ENCODE results near the gene DNAJC27.

GRCh38 chr2:24947561-24948157 is 24.1 kb downstream of the DNAJC27 start:
- TF ChIP-seq CTCF (IDR thresholded peaks at IDR 0.05 in 2 of 3, conservative IDR thresholded peaks at IDR 0.05 in 1 of 3; ENCODE audit: insufficient read depth in 2 of 3, low read depth in 1 of 3, low read length in 3 of 3), result no peak
- no peak for TF ChIP-seq CTBP1 (IDR thresholded peaks at IDR 0.05; ENCODE audit: borderline replicate concordance)
- TF ChIP-seq JUN (IDR thresholded peaks at IDR 0.05; ENCODE audit: borderline replicate concordance, low read depth, low read length), result no peak
- no peak for TF ChIP-seq JUN (CRISPR knock-in tag; IDR thresholded peaks at IDR 0.05; ENCODE audit: borderline replicate concordance)
- TF ChIP-seq AFF4 (CRISPR knock-in tag; IDR thresholded peaks at IDR 0.05), result no peak
- no peak for TF ChIP-seq NR1H2 (CRISPR knock-in tag; IDR thresholded peaks at IDR 0.05)
- TF ChIP-seq ZNF12 (CRISPR knock-in tag; IDR thresholded peaks at IDR 0.05), result no peak
- TF ChIP-seq DACH1 (IDR thresholded peaks at IDR 0.05; ENCODE audit: partially characterized antibody), result no peak
- no peak for TF ChIP-seq CHD1 (IDR thresholded peaks at IDR 0.05; ENCODE audit: low read length)
- TF ChIP-seq ZBTB33 (CRISPR knock-in tag; IDR thresholded peaks at IDR 0.05), result no peak
- TF ChIP-seq CEBPB (tag; IDR thresholded peaks at IDR 0.05), result peak; percentile 42; the same call in 1 of the 2 replicates
- TF ChIP-seq ZNF717 (CRISPR knock-in tag; IDR thresholded peaks at IDR 0.05), result no peak
- TF ChIP-seq TSHZ1 (CRISPR knock-in tag; IDR thresholded peaks at IDR 0.05), result no peak
- no peak for TF ChIP-seq MEIS2 (IDR thresholded peaks at IDR 0.05; ENCODE audit: partially characterized antibody)
- no peak for TF ChIP-seq FOXP1 (CRISPR knock-in tag; IDR thresholded peaks at IDR 0.05)

All from K562 (cell line).